HepG2 (cell line): Measurements from ENCODE around the gene JUND. TPM values are rescaled to one million over a fixed set of nuclear protein-coding genes. Genes with fewer than 3 reads are reported as not detected.

Source experiments
- FOXO1 ChIP-seq: sonication (generic); formaldehyde crosslinking; IDR thresholded peaks from 2 replicates; pipeline ENCODE4 v1.4.0; 2020; ENCODE audit warnings: missing genetic modification reagents
- ISL2 ChIP-seq: sonication (generic); formaldehyde crosslinking; IDR thresholded peaks from 2 replicates; pipeline ENCODE4 v1.5.0; 2020; ENCODE audit warnings: missing genetic modification reagents
- KDM4B ChIP-seq: sonication (generic); formaldehyde crosslinking; IDR thresholded peaks from 2 replicates; pipeline ENCODE4 v1.4.0; 2020; ENCODE audit warnings: missing genetic modification reagents
- NR2F6 ChIP-seq, 2 experiments: IDR thresholded peaks; 2 replicates each; pipeline ENCODE4 v1.6.1; 2016; ENCODE audit warnings: antibody characterized with exemption in 1 of 2, mild to moderate bottlenecking in 1 of 2
- POLR2AphosphoS5 ChIP-seq: IDR thresholded peaks from 2 replicates; pipeline ENCODE4 v1.6.1; 2012; ENCODE audit warnings: low read depth, low read length
- YEATS4 ChIP-seq: sonication (generic); formaldehyde crosslinking; IDR thresholded peaks from 2 replicates; pipeline ENCODE4 v1.4.0; 2020; ENCODE audit warnings: missing genetic modification reagents, borderline replicate concordance
- ZNF251 ChIP-seq: sonication (generic); formaldehyde crosslinking; IDR thresholded peaks from 2 replicates; pipeline ENCODE4 v1.9.0; 2021; ENCODE audit warnings: mild to moderate bottlenecking, missing genetic modification reagents
- ZNF296 ChIP-seq: sonication (generic); formaldehyde crosslinking; conservative IDR thresholded peaks from 2 replicates; pipeline ENCODE4 v1.5.0; 2020; ENCODE audit warnings: mild to moderate bottlenecking, missing genetic modification reagents
- ZNF441 ChIP-seq: sonication (generic); formaldehyde crosslinking; IDR thresholded peaks from 2 replicates; pipeline ENCODE4 v1.7.0; 2021; ENCODE audit warnings: missing genetic modification reagents, borderline replicate concordance
- ZNF552 ChIP-seq: sonication (generic); formaldehyde crosslinking; IDR thresholded peaks from 2 replicates; pipeline ENCODE4 v1.9.0; 2022; ENCODE audit warnings: missing genetic modification reagents, mild to moderate bottlenecking, borderline replicate concordance
- polyA plus RNA-seq, 8 experiments: library from polyadenylated mRNA; depleted of rRNA in 3 of 8; stranded (reverse) in 7 of 8; unstranded in 1 of 8; fragments of >200 nt; fragmentation: Illumina TruSeq in 4 of 8; extraction: Trizol in 4 of 8; gene quantifications; 2 replicates each; pipeline versions ENCODE4 v1.2.1 to v1.2.3, GENCODE V29; 2011 to 2016; ENCODE audit warnings: low read depth in 4 of 8, missing spikeins in 1 of 8, mixed read lengths in 1 of 8; ENCODE audit not compliant: insufficient read depth in 1 of 8
- total RNA-seq, 5 experiments: library from RNA; depleted of rRNA; stranded (reverse); fragments of >200 nt; fragmentation: Illumina TruSeq; extraction: Trizol; gene quantifications; 2 replicates each; pipeline ENCODE4 v1.2.3, GENCODE V29; 2016; ENCODE audit warnings: low read depth in 1 of 5
- TF ChIP-seq, protein P1 (sequence below): sonication (generic); formaldehyde crosslinking; IDR thresholded peaks from 2 replicates; pipeline ENCODE4 v1.4.0; 2020; ENCODE audit warnings: missing genetic modification reagents, mild to moderate bottlenecking, borderline replicate concordance
- TF ChIP-seq, protein P2 (sequence below): sonication (generic); formaldehyde crosslinking; IDR thresholded peaks from 2 replicates; pipeline ENCODE4 v1.9.0; 2021; ENCODE audit warnings: missing genetic modification reagents, borderline replicate concordance
- TF ChIP-seq, protein P3 (sequence below): sonication (generic); formaldehyde crosslinking; conservative IDR thresholded peaks from 2 replicates; pipeline ENCODE4 v1.4.0; 2020; ENCODE audit warnings: mild to moderate bottlenecking, missing genetic modification reagents, moderate library complexity
- TF ChIP-seq, protein P4 (sequence below): sonication (generic); formaldehyde crosslinking; IDR thresholded peaks from 2 replicates; pipeline ENCODE4 v1.4.0; 2020; ENCODE audit warnings: mild to moderate bottlenecking, missing genetic modification reagents
- TF ChIP-seq, protein P5 (sequence below): sonication (generic); formaldehyde crosslinking; IDR thresholded peaks from 2 replicates; pipeline ENCODE4 v1.4.0; 2020; ENCODE audit warnings: missing genetic modification reagents
- TF ChIP-seq, protein P6 (sequence below): sonication (generic); formaldehyde crosslinking; conservative IDR thresholded peaks from 2 replicates; pipeline ENCODE4 v1.8.0; 2022; ENCODE audit warnings: mild to moderate bottlenecking, moderate library complexity, missing genetic modification reagents

The JUND gene
- total and polyA plus RNA-seq, 2 of the 13 experiments (the other 11 are each of a cell fraction or from before 2014, with no cell fraction given): 41.2 to 59.8 TPM

DNA sequence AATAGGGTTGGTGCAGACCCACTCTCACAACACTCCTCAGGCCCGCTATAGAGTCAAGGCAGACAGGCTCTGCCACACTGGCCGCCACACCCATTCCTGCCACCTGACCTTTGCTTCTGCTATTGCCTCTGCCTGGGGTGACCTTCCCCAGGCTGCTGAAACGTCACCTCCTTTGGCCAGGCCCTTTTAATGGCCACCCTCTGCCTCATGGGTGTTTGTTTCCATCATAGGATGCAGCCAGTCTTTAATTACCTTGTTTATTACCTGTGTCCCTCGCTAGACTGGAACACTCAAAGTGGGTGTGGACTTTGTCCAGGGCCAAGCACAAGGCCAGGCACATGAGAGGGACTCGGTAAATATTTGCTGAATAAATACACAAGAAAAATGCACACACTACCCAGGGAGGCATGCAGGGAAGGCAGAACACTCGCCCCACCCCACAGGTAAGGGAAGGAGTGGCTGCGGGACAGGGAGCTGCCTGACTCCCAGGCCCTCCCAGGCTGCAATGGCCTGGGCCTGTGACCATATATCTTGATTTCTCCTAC is 38.2 kb upstream of the JUND start (continued):
- TF ChIP-seq, protein P1, sequence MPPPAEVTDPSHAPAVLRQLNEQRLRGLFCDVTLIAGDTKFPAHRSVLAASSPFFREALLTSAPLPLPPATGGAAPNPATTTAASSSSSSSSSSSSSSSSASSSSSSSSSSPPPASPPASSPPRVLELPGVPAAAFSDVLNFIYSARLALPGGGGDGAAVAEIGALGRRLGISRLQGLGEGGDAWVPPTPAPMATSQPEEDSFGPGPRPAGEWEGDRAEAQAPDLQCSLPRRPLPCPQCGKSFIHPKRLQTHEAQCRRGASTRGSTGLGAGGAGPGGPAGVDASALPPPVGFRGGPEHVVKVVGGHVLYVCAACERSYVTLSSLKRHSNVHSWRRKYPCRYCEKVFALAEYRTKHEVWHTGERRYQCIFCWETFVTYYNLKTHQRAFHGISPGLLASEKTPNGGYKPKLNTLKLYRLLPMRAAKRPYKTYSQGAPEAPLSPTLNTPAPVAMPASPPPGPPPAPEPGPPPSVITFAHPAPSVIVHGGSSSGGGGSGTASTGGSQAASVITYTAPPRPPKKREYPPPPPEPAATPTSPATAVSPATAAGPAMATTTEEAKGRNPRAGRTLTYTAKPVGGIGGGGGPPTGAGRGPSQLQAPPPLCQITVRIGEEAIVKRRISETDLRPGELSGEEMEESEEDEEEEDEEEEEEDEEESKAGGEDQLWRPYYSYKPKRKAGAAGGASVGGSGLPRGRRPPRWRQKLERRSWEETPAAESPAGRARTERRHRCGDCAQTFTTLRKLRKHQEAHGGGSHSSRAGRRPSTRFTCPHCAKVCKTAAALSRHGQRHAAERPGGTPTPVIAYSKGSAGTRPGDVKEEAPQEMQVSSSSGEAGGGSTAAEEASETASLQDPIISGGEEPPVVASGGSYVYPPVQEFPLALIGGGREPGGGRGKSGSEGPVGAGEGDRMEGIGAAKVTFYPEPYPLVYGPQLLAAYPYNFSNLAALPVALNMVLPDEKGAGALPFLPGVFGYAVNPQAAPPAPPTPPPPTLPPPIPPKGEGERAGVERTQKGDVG (CRISPR knock-in tag): peak; percentile 82; the same call in 1 of the 2 replicates
- TF ChIP-seq POLR2AphosphoS5 (peak; percentile 55), ISL2 (CRISPR knock-in tag) (peak; percentile 80; the same call in 1 of the 2 replicates), ZNF441 (peak; percentile 59; the same call in 1 of the 2 replicates), FOXO1 (CRISPR knock-in tag) (peak; percentile 96), ZNF296 (CRISPR knock-in tag) (peak; percentile 77; the same call in 1 of the 2 replicates), ZNF251 (no peak), YEATS4 (CRISPR knock-in tag) (peak; percentile 54), ZNF552 (no peak), KDM4B (CRISPR knock-in tag) (peak; percentile 70; the same call in 1 of the 2 replicates), NR2F6 (IDR thresholded peaks at IDR 0.05) (peak; percentile 63), NR2F6 (CRISPR knock-in tag; IDR thresholded peaks at IDR 0.05) (peak; percentile 86; the same call in 1 of the 2 replicates)
- TF ChIP-seq, protein P2, sequence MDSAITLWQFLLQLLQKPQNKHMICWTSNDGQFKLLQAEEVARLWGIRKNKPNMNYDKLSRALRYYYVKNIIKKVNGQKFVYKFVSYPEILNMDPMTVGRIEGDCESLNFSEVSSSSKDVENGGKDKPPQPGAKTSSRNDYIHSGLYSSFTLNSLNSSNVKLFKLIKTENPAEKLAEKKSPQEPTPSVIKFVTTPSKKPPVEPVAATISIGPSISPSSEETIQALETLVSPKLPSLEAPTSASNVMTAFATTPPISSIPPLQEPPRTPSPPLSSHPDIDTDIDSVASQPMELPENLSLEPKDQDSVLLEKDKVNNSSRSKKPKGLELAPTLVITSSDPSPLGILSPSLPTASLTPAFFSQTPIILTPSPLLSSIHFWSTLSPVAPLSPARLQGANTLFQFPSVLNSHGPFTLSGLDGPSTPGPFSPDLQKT (CRISPR knock-in tag): no peak
- TF ChIP-seq, protein P3, sequence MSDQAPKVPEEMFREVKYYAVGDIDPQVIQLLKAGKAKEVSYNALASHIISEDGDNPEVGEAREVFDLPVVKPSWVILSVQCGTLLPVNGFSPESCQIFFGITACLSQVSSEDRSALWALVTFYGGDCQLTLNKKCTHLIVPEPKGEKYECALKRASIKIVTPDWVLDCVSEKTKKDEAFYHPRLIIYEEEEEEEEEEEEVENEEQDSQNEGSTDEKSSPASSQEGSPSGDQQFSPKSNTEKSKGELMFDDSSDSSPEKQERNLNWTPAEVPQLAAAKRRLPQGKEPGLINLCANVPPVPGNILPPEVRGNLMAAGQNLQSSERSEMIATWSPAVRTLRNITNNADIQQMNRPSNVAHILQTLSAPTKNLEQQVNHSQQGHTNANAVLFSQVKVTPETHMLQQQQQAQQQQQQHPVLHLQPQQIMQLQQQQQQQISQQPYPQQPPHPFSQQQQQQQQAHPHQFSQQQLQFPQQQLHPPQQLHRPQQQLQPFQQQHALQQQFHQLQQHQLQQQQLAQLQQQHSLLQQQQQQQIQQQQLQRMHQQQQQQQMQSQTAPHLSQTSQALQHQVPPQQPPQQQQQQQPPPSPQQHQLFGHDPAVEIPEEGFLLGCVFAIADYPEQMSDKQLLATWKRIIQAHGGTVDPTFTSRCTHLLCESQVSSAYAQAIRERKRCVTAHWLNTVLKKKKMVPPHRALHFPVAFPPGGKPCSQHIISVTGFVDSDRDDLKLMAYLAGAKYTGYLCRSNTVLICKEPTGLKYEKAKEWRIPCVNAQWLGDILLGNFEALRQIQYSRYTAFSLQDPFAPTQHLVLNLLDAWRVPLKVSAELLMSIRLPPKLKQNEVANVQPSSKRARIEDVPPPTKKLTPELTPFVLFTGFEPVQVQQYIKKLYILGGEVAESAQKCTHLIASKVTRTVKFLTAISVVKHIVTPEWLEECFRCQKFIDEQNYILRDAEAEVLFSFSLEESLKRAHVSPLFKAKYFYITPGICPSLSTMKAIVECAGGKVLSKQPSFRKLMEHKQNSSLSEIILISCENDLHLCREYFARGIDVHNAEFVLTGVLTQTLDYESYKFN (CRISPR knock-in tag): peak; percentile 99
- TF ChIP-seq, protein P4, sequence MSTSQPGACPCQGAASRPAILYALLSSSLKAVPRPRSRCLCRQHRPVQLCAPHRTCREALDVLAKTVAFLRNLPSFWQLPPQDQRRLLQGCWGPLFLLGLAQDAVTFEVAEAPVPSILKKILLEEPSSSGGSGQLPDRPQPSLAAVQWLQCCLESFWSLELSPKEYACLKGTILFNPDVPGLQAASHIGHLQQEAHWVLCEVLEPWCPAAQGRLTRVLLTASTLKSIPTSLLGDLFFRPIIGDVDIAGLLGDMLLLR (CRISPR knock-in tag): no peak
- TF ChIP-seq, protein P5, sequence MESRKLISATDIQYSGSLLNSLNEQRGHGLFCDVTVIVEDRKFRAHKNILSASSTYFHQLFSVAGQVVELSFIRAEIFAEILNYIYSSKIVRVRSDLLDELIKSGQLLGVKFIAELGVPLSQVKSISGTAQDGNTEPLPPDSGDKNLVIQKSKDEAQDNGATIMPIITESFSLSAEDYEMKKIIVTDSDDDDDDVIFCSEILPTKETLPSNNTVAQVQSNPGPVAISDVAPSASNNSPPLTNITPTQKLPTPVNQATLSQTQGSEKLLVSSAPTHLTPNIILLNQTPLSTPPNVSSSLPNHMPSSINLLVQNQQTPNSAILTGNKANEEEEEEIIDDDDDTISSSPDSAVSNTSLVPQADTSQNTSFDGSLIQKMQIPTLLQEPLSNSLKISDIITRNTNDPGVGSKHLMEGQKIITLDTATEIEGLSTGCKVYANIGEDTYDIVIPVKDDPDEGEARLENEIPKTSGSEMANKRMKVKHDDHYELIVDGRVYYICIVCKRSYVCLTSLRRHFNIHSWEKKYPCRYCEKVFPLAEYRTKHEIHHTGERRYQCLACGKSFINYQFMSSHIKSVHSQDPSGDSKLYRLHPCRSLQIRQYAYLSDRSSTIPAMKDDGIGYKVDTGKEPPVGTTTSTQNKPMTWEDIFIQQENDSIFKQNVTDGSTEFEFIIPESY (CRISPR knock-in tag): peak; percentile 63; the same call in 1 of the 2 replicates
- TF ChIP-seq, protein P6, sequence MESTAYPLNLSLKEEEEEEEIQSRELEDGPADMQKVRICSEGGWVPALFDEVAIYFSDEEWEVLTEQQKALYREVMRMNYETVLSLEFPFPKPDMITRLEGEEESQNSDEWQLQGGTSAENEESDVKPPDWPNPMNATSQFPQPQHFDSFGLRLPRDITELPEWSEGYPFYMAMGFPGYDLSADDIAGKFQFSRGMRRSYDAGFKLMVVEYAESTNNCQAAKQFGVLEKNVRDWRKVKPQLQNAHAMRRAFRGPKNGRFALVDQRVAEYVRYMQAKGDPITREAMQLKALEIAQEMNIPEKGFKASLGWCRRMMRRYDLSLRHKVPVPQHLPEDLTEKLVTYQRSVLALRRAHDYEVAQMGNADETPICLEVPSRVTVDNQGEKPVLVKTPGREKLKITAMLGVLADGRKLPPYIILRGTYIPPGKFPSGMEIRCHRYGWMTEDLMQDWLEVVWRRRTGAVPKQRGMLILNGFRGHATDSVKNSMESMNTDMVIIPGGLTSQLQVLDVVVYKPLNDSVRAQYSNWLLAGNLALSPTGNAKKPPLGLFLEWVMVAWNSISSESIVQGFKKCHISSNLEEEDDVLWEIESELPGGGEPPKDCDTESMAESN (CRISPR knock-in tag): 0 out of 2 replicates have a peak, but pooled peaks have one; percentile 30
